Pons (tissue), 1 donor: ENCODE measurements around the gene LBH.

Experiments used
- DNase-seq: peaks from one replicate; pipeline ENCODE4 v3.0.0-alpha.2; 2016; ENCODE audit warnings: low spot score

LBH gene

DNA sequence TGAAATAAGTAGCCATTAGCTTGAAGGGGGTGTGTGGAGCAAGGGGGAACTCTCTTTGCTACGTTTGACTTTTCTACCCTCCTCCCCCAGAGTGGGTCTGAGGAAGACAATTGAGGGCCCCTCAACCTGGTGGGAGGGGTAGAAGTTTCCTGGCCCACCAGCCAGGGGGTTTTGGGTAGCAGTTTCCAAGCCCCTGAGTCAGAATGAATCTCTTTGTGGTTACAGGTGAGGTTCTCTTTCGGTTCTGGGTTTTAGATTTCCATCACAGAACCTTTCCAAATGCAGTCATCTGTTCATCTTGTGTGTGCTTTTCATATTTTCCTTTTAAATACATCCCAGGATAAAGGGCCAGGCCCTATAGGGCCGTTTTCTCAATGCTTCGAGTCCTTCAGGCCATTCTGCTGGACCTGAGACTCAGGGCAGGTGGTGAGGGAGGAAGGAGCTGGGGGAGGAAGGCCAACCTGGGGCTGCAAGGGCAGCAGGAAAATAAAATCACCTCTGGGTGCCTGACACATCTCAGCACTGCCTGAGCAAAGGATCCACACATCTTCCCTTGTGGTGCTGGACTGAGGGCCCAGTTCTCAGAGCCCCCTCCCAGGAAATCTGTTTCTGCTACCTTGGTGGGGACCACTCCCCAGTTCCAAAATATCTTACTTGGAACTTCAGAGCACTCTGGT, 4.7 kb downstream of the LBH start:
- DNase-seq = no peak

DNA sequence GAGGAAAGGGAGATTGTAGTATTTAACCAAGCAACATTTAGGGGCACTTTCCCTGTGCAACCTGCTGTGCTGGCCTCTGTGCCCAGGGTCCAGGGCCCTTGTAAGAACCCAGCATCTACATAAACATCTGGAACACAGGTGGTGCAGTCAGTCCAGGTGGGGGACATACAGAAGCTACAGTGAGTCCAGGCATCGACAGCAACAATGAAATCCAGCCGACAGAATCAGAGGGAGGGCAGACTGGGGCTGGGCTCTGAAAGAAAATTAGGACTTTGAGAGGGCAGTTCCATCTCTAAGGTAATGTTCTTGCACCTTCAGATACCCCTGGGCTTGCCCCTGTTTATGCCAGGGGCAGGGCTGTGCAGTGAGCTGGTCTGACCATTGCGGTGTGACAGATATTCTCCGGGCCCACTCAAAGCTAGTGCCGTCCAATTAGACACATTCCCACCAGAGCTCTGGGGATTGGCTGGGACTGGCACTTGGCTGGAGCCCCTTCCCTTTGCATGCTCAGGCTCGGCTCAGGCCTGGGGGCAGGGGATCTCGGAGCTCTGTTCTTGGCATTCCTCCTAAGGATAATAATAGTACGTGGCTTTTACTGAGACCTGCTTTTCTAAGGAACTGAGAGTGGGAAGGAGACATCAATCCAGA, 5.4 kb downstream of the LBH start:
- DNase-seq = no peak

GRCh38 chr2:30237239-30237965, 6.1 kb downstream of the LBH start:
- no peak for DNase-seq

- no peak for DNase-seq
These were observed 6.8 kb downstream of the LBH start for GRCh38 chr2:30237966-30238800.

DNA sequence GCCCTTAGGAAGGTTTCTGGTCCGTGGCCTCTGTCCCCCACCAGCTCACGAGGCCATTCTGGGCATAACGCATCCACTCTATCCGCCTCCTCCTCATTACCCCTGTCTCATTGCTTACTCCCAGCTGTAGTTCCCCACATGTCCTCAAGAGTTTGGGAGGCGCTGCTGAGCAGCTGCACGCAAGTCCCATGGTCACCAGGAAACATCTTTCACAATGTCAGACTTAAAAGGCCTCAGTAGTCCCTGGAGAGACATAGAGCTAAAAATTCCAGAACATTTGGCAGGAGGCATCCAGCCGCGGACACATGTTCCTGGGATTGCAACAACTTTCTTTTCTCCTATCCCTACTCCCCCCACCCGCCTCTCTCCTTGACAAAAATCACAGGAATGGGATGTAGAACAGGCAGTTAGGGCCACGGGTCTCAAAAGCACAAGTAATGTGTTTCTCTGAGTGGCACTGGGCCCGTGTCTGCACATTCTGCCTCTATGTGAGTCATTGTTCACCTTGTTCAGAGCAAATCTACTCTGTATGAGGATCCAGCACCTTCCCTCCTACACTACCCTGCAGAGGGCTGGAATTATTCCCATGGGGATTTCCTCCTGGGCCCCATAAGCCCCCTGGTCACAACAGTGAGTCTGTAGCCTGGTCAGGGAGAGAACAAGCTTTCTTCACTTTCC, 8.1 kb downstream of the LBH start:
- DNase-seq = peak; percentile 42

DNA sequence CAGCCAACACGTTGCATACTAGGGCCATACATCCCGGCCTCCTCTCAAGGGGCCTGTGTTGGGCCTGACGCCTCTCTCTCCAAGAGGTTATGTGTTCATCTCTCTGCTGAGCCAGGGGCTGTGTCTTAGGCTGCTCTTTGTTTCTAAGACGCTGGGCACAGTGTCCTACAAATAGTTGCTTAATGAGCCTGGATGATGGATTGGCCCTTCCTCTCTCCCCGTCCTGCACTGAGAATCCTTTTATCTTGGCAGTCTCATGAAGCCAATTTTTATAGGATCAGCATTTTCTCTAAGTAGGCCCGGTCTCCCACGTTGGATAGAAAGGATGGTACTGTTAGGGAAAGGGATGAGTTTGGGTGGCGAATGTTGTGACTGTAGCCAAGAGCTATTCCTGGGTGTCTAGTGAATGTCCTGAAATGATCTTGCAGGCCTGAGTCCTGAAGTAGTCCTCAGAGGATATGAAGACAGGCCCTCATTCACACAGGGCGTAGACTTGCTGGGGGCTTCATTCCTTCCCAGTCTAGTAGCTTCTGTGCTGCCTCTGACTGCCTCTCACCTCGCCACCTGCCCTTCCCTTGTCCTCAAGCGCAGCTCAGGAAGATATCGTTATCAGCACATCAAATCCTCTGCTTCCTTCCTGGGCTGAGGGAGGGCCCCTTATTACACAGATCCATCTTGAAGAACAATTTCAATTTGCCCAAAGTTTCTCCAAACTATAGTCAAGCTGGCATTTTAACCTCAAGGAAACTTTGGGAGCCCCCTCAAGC, 8.8 kb downstream of the LBH start:
- peak; percentile 44 for DNase-seq

DNA sequence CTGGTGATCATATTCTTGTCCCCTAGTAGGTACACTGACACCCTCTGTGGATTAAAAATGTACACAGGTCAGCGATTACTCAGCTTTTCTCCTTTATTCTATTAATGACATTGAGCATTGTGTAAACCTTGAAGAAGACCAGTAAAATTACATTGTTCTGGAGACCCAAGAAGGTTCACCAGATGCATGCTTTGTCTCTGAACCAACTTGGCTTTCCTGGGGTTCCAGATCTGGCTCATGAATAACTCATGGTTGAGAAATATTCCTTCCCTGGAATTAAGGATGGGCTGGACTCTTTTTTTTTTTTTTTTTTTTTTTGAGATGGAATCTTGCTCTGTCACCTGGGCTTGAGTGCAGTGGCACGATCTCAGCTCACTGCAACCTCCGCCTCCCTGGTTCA, 11.9 kb downstream of the LBH start:
- no peak for DNase-seq

DNA sequence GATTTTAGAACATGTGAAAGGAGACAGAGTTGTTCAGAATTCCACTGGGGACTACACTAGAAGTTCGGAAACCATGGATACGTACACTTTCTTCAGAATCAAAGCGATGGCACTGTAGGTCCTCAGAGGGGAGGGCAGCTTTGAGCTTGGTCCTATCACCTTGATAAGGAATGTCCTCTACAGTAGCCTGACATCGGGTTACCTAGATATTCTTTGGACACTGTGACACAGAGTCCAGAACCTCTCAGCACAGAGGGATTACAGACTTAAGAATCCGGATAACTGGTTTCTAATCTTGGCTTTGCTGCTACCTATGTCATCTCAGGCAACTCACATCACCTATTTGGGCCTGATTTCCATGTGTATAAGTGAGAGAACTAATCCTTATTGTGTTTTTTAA, 14.0 kb downstream of the LBH start:
- DNase-seq = no peak

GRCh38 chr2:30248791-30249190, 17.5 kb downstream of the LBH start:
- DNase-seq = no peak

GRCh38 chr2:30249354-30249753, 18.0 kb downstream of the LBH start:
- DNase-seq = no peak

- DNase-seq = no peak
These were observed 19.1 kb downstream of the LBH start for GRCh38 chr2:30250421-30250820.

GRCh38 chr2:30252723-30253701, 21.7 kb downstream of the LBH start:
- peak; percentile 26 for DNase-seq

GRCh38 chr2:30253873-30254684, 22.7 kb downstream of the LBH start:
- DNase-seq = no peak

GRCh38 chr2:30254685-30255001, 23.3 kb downstream of the LBH start:
- DNase-seq = no peak

DNA sequence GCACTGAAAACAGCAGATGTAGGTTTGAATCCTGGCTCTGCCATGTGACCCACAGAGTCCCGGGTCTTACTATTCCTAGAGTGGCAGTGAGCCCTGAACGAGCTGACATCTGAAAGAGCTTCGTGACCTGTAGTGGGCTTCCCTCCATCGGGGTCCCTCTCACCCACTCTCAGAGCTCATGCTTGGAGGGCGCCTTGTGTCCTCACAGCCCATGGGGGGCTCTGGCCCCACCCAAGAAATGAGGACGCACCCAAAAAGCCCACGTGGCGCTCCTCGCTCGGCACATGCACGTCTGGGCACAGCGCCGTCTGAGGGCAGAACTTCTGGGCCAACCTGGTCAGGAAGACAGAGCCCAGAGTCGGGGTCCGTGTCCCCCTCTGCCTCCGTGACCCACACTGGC, 23.7 kb downstream of the LBH start:
- DNase-seq = no peak

GRCh38 chr2:30255466-30256408, 24.4 kb downstream of the LBH start:
- DNase-seq = no peak

GRCh38 chr2:30257266-30258214, 26.2 kb downstream of the LBH start:
- no peak for DNase-seq
